ENCODE data around the gene GLYATL1. TPM values are rescaled to one million over a fixed set of nuclear protein-coding genes. Genes with fewer than 3 reads are reported as not detected.

Gene GLYATL1, protein sequence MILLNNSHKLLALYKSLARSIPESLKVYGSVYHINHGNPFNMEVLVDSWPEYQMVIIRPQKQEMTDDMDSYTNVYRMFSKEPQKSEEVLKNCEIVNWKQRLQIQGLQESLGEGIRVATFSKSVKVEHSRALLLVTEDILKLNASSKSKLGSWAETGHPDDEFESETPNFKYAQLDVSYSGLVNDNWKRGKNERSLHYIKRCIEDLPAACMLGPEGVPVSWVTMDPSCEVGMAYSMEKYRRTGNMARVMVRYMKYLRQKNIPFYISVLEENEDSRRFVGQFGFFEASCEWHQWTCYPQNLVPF
- 1 to 10 TPM in 2 of 4 donors, under 1 TPM in 2; 0.30 to 6.8 (median 2.3) TPM for total RNA-seq

DNA sequence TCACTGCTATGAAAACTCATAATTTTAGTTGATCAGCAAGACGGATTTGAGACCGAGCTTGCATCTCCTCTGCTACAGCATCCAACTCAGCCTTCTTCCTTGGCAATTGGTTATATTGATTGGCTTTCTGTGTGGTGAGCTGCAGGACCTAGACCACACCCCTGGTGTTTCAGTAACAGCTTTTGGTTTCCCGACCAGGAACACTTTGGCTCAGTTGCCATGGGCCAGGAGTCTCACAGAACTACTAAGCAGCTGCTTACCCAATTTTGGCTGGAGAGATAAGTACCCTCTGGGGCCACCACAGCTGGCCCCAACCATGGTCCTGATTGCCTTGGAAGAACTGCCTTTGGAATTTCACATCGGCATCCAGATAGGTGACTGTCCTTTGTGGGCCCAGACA lies at the start of gene GLYATL1:
TSS of gene GLYATL1 (plus strand) at position 212 of the 400 bp plus-strand sequence. CDS start 7,600 bp downstream, outside the sequence.
- intact Hi-C loops (cut with DNase I; ENCODE audit: low total_unique reads), result no loop called here
- WGBS, 2 donors, result 65 to 74% methylated on average over 4 of the region's 4 CpGs

GRCh38 chr11:58893899-58894298 lies 45.4 kb upstream of the GLYATL1 start:
- 87 to 90% methylated on average over 2 of the region's 2 CpGs for WGBS, 2 donors

More for the DNA sequence above, at the start of gene GLYATL1:
- no peak for DNase-seq (ENCODE audit: low spot score in 2 of 2)
- TF ChIP-seq POLR2A (IDR thresholded peaks at IDR 0.05), result no peak
- TF ChIP-seq, protein P1, sequence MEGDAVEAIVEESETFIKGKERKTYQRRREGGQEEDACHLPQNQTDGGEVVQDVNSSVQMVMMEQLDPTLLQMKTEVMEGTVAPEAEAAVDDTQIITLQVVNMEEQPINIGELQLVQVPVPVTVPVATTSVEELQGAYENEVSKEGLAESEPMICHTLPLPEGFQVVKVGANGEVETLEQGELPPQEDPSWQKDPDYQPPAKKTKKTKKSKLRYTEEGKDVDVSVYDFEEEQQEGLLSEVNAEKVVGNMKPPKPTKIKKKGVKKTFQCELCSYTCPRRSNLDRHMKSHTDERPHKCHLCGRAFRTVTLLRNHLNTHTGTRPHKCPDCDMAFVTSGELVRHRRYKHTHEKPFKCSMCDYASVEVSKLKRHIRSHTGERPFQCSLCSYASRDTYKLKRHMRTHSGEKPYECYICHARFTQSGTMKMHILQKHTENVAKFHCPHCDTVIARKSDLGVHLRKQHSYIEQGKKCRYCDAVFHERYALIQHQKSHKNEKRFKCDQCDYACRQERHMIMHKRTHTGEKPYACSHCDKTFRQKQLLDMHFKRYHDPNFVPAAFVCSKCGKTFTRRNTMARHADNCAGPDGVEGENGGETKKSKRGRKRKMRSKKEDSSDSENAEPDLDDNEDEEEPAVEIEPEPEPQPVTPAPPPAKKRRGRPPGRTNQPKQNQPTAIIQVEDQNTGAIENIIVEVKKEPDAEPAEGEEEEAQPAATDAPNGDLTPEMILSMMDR (IDR thresholded peaks at IDR 0.05), result no peak
- H3K4me3 ChIP-seq (ENCODE audit: low read depth, poor library complexity, severe bottlenecking), result no peak within 1 kb of the TSS

DNA sequence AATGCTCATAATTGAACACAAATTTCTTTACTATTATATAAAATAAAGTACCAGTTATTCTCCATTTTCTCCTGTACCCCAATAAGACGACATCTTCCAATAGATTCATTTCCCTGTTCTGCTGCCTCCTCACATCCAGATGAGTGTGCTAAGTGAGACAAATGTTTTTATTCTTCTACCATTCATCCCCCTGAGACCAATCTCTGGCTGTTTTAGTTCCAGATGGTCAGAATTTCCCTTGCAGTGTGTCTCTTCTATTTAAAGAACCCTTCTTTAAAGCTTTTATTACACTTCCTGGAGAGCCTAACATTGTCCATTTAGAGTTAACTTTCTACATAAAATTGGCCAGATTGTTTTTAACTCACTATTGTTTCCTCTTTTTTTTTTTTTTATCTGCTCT lies 41.2 kb upstream of the GLYATL1 start:
- no peak for DNase-seq (ENCODE audit: low spot score in 2 of 2)
- intact Hi-C loops (cut with DNase I; ENCODE audit: low total_unique reads), result loop anchor here (5.0 kb wide), 1 partner anchor 246 kb away; no protein-coding TSS in a partner anchor
- 55 to 60% methylated on average over 1 of the region's 1 CpG for WGBS, 2 donors

More at GRCh38 chr11:58893899-58894298, 45.4 kb upstream of the GLYATL1 start:
- TF ChIP-seq, protein P1 (IDR thresholded peaks at IDR 0.05), result no peak
- TF ChIP-seq POLR2A (IDR thresholded peaks at IDR 0.05), result no peak
- H3K4me3 ChIP-seq (ENCODE audit: low read depth, poor library complexity, severe bottlenecking), result no peak overlapping the region
- DNase-seq (ENCODE audit: low spot score in 2 of 2), result no peak
- intact Hi-C loops (cut with DNase I; ENCODE audit: low total_unique reads), result no loop called here

GRCh38 chr11:58900479-58901420 lies 38.5 kb upstream of the GLYATL1 start:
- intact Hi-C loops (cut with DNase I; ENCODE audit: low total_unique reads), result no loop called here
- no peak for TF ChIP-seq POLR2A (IDR thresholded peaks at IDR 0.05)
- TF ChIP-seq, protein P1 (IDR thresholded peaks at IDR 0.05), result no peak

More for the DNA sequence above, 41.2 kb upstream of the GLYATL1 start:
- H3K4me3 ChIP-seq (ENCODE audit: low read depth, poor library complexity, severe bottlenecking), result no peak overlapping the region
- TF ChIP-seq POLR2A (IDR thresholded peaks at IDR 0.05), result no peak
- TF ChIP-seq, protein P1 (IDR thresholded peaks at IDR 0.05), result no peak

DNA sequence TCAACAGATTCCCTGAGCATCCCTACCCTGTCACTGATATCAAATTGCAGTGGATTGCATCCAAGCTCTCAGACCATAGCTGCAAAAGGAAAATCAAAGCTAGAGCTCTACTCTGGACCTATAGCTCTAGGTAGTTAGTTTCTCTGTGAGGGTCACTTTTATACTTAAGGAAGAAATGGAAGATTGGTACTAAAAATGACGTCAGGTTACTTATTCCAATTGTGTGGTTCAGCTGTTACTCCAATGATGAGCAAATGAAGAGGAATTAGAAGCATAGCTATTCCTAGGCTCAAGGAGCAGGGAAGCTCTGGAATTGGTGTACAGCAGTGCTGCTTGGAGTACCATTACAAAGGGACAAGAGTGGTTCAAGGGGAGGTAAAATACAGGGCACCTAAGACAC lies 36.4 kb upstream of the GLYATL1 start:
- intact Hi-C loops (cut with DNase I; ENCODE audit: low total_unique reads), result no loop called here
- WGBS, 2 donors, result 90 to 91% methylated on average over 1 of the region's 1 CpG
- TF ChIP-seq POLR2A (IDR thresholded peaks at IDR 0.05), result no peak
- TF ChIP-seq, protein P1 (IDR thresholded peaks at IDR 0.05), result no peak
- no peak for DNase-seq (ENCODE audit: low spot score in 2 of 2)
- no peak overlapping the region for H3K4me3 ChIP-seq (ENCODE audit: low read depth, poor library complexity, severe bottlenecking)

More at GRCh38 chr11:58900479-58901420, 38.5 kb upstream of the GLYATL1 start:
- H3K4me3 ChIP-seq (ENCODE audit: low read depth, poor library complexity, severe bottlenecking), result no peak overlapping the region
- DNase-seq (ENCODE audit: low spot score in 2 of 2), result peak; percentile 60 to 92
- WGBS, 2 donors, result 38 to 46% methylated on average over 36 of the region's 36 CpGs
